HG03439 (cell line): ENCODE results near the gene SFRP2.

Experiments
- ATAC-seq: cut with Tn5 transposase; IDR thresholded peaks from one replicate; pipeline ENCODE4 v1.9.1; 2021; ENCODE audit warnings: mild to moderate bottlenecking, moderate library complexity; ENCODE audit not compliant: unreplicated experiment

SFRP2 gene

DNA sequence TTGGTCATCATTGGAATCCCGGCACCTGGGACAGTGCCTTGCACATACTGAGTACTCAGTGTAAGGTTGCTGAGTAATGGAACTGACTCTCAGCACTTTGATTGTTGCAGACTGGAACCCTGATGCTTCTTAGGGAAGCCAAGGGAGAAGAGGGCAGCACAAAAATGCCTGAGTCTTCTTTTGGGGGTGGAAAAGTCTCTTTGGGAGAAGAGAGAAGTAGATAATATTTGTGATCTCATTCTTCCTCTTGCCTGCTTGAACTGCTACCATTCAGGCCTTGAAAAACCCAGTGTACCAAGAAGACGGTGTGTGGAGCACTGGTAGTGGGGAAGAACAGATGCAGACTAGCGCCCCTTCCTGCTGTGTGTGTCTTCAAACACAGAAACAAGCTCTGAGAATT is 12.3 kb downstream of the SFRP2 start:
- ATAC-seq: no peak

DNA sequence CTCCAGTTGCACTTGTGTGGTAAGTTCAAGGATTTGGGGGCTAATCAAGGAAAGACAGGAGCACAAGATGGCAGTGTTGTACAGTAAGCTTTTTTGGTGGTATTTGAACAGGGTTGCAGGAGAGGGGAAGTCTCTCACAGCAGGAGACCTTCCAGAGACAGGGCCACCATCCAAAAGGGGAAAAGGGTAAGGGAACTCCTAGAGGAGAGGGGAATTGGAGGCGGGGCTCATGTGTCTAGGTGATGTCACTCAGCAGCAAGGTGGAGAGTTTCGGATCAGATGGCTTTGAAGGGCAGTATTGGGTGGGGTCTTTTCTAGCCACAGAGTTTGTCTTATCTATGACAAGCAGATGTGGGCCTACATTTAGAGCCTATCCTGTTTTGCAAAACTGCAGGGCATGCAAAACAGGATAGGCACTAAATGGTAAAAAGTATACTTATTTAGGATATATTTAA is 15.6 kb downstream of the SFRP2 start:
- ATAC-seq: no peak

DNA sequence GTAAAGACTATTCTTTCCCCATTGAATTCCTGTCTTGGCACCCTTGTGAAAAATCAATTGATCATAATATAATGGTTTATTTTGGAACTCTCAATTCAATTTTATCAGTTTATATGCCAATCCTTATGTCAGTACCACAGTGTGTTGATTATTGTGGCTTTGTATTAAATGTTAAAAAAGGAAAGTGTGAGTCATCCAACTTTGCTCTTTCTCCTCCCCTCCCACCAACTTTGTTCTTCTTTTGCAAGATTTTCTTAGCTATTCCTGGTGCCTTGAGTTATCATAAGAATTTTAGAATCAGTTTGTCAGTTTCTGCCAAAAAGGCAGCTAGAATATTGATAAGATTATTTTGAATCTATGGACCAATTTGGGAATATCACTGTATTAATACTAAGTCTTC is 17.8 kb downstream of the SFRP2 start:
- no peak for ATAC-seq

DNA sequence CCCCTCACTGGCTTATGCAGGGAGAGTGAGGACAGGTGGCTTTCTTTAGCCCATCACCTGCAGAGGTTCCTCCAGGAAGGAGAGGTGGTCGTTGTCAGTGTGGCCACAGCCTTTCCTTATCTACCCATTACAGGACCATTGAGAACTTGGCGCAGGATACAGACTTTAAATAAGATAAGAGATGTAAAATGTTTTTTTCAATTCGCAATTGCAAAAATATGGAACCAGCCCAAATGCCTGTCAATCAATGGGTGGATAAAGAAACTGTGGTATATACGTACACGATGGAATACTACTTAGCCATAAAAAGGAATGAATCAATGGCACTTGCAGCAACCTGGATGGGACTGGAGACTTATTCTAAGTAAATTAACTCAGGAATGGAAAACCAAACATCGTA is 22.1 kb downstream of the SFRP2 start:
- no peak for ATAC-seq

DNA sequence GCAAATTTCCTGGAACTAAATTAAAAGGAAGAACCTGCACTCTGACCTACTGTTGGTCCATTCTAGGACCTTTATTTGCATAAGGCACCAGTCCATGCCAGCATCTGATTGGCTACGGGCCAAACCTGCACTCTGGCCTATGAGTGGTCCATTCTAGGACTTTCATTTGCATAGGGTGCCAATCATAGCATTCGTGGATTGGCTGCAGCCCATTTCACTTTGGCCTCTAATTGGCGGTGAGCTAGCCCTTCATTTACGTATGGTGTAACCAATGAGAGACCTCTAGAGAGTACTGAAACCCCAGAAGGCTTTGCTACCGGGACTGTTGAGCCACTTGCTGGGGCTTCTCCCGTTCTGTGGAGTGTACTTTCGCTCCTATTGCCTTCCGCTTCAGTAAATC is 23.0 kb downstream of the SFRP2 start:
- ATAC-seq: no peak

DNA sequence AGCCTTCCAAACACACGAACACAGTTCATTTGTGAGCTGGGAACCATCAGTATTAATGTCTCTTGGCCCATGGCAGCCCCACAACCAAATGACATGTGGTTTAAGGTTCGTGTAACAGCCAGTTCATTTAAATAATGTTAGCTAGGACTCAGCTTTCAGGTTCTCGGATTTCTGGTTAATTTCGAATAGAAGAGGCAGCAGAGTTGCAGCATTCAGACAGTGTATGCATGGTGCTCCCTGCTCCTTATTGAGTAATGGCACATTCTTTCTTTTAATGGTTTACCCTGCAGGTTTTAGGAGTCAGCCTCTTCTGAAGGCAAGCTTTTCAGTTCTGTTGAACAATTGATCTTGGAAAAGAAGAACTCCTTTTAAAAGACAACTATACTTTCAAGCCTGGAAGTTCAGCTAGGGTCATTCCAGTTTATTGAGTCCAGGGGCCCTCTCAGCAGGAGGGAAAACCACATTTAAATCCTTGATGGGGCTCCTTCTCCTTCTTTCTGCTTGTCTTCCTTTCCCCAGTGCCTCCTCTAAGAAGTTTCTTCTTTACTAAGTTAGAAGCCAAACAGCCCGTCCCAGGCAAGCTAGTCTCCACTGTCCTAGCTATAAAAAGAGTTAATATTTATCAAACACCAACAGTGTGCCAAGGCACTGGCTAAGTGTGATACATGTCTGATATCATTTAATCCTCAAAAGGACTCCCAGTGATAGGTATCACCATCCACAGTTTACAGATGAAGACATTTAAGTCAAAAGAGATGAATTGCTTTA is 24.1 kb downstream of the SFRP2 start:
- ATAC-seq: no peak

DNA sequence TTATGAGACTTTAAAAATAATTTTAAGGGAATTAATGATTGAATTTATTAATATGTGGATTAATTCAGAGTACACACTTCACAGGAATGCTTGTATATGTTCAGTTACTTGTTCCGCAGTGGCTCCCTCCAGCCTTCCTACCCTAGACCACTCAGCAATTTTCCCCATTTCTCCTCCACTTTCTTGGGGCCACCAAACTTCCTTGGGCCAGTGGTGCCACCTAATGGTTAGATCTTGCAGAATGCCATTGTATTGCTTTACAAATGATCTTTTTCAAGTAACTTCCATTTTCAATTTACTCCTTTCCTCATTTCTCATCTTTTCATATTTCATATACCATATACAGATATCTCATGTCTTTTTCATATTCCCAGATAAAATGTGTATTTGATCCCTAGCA is 25.5 kb downstream of the SFRP2 start:
- no peak for ATAC-seq

DNA sequence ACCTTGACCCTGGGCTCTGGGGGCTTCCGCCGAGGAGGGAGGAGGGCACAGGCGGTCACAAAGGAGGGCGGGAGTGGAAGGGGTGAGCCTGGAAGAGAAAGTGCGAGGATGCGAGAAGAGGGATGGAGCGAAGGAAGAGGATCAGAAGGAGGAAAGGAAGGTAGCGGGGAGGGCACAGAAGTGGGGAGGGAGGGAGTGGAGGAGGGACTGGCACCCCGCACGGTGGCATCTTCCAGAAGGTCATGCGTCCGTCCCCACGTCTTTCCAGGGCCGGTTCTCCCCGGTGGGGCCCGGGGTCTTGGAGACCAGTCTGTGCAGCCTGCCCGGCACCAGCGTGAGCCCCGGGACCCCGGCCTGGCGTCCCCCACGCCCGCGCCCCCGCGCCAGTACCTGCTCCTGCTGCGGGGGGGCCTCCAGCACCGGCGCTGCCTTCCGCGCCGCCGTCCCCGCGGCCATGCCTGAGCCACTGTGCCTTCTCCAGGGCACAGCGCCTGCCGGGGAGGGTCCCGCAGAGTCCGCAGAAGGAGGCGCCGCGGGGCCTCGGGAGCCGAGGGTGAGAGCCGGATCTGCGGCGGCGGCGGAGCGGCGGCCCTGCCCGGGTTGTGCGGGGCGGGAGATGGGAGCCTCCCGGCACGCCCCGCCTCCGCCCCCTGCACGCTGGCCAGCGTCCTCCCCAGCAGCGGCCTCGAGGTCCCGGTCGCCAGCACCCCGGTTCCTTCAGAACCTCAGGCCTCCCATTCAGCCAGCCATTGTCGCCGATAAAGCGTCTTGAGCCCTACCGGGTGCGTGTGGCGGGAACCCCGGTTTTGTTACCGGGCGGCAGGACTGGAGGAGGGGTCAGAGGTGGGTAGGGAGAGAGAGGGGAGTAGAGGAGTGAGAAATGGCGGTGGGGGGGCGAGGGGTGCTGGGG is 29.2 kb downstream of the SFRP2 start, which contains the start of gene RNF175:
Gene RNF175 (minus strand): TSS at position 618 of the 910 bp plus-strand sequence. CDS start 162 bp downstream, at position 456.
- ATAC-seq: no peak

DNA sequence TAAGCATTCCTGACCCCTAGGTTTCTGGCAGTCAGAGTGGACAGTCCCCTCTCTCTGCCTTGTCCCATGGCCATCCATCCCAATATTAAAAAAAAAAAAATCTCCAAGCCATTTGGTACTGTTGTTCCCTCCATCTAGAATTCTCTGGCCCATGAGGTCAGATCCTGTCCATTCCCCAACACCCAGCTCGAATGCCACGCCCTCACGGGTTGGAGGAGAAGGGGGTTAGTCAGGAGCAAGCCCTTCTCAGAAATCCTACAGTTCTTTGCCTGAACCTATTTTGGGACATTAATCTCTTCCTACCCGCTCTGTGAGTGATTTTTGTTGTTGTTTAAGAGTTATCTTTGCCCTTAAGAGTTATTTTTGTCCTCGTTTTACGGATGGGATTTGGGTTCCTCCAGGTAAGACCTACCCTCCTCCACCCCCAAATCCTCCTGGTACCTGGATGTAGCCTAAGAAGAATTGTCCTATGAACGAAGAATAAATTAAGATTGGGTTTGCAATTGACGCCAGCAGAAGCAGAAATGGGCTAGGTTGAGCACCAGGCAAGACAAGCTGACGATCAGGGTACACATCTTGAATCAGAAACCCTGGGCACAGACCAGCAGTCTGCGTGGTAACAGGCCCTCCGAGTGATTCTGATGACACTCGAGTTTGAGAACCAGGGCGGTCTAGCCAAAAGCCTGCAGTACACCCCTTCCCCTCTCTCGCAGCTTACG is 30.0 kb downstream of the SFRP2 start:
- ATAC-seq: no peak

DNA sequence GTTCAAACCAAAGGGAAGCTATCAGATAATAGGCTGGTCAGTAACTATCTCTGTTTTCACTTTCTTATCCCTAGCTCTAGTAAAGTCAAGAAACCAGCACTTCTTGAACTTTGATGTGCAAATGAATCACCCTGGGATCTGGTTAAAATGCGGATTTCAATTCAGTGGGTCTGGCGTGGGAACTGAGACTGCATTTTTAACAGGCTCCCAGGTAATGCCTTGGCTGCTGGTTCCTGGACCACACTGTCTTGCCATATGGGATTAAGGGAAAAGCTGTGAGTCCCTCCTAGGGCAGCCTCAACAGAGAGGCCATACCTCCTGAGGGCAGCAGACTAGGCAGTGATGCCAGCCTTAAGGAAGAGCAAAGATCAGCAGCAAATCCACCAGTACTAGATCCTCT is 30.7 kb downstream of the SFRP2 start:
- no peak for ATAC-seq

DNA sequence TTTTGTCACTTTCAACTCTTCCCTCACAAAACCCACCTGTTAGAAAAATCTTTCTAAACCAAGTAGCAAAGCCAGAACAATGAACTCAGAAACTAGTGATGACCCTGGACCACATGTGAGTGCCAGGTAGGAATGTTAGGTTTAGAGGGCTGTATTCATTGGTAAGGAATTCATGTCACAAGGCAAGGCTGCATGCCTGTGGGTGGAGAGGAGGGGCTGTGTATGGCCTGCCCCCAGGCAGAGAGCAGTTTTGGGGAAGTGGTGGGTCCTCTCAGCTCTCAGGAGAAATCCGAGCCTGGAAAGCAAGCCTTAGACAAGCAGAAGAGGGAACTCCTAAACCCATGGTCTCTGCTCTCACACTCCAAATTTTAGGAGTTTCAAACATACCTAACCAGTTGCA is 31.5 kb downstream of the SFRP2 start:
- ATAC-seq: no peak

DNA sequence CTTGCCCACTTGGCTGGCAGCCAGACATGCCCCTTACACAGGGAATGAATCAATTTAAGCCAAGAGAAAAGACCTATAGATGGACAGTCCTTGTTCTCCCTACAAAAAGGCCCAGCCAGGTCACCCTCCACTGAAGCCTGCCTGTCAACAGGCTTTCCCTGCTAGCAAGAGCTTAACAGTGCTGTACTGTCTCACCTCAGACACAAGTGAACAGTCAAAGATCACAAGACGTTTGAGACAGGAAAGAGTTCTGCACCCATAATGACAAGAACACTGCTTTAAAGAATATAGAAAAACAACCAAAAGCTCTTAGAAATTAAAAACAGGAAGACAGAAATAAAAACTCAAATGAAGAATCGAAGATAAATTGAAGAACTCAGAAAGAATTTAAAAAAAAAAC is 33.7 kb downstream of the SFRP2 start:
- ATAC-seq: no peak

DNA sequence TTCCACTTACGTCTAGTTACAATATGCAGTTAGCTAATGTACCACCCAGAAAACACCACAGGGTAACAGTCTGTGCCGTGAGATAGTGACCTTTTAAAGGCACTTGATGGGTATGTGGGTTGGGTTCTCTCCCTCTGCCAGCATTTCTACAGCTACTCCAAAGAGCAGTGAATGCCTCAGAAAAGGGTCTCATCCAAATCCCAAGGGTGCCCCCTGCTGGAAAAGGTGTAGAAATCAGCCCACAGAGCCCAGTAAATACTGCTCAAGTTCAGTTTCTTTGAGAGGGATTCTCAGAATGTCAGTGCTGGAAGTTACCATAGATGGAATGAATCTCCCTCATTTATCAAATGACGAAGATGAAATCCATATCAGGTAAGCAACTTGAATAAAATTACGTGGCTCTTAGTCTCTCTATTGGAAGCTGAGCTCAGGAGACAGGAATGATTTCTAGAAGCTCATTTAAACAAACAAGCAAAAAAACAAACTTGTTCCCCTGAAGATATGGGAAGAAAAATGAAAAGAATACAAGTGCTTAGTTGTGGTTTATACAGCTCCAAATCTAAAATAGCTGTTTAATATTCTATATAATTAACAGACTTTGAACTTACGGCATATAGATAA is 38.6 kb downstream of the SFRP2 start:
- peak; percentile 79 for ATAC-seq

DNA sequence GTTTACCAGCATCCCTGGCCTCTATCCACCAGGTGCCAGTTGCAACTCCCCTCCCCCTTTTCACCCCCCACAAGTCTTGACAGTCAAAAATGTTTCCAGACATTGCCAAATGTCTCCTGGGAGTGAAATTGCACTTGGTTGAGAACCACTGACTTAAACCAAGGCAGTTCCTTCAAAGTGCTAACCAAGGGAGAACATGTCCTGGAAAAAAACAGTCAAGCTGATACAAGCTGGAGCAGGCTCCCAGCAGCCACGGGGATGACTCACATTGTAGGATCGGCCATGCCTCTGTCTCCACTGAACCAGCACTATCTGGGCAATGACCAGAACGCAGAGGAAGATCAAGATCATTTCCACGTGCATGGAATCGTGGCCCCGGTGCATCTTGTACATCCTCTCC is 40.5 kb downstream of the SFRP2 start:
- ATAC-seq: no peak

DNA sequence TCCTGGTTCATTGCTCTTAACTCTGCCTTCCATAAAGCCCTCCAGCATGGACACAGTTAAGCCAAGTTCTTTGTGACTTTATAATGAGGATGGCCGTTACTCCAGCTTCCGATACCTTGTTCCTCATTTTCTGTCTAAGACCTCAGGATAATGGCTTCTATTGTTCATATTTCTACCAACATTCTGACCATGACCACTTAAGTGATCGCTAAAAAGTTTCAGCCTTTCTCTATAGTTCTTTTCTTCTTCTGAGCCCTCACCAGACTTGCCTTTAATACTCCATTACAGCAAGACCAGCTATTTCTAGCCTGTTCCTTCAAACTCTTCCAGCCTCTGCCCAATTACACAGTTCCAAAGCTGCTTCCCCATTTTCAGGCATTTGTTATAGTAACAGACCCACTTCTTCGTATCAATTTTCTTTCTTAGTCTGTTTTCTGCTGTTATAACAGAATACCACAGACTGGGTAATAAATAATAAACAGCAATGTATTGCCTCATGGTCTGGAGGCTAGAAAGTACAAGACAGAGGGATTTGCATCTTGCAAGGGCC is 41.4 kb downstream of the SFRP2 start:
- ATAC-seq: no peak

DNA sequence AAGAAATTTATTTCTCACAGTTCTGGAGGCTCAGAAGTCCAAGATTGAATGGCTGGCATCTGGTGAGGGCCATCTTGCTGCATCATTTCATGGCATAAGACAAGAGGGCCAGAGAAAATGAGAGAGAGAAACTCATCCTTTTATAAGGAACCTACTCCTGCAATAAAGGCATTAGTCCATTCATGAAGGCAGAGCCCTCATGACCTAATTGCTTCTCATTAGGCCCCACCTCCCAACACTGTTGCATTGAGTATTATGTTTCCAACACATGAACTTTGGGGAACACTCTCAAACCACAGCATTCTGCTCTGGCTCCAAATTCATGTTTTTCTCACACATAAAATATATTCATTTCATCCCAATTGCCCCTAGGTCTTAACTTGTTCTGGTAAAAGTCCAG is 43.2 kb downstream of the SFRP2 start:
- ATAC-seq: no peak

DNA sequence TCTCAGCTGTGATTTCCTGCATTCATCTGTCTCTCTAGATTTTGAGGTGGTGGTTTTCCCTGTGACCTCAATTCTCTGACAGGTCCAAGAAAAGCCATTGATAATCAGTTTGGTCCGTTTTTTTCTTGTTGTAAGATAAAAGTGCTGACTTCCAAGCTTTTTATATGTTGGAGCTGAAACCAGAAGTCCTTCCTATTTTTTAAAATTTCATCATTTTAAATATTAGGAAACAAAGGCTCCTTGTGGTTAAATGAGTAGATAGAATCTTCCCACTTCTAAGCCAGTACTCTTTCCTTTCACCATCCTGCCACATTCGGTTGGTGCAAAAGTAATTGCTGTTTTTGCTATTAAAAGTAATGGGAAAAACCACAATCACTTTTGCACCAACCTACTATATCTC is 47.3 kb downstream of the SFRP2 start:
- no peak for ATAC-seq

DNA sequence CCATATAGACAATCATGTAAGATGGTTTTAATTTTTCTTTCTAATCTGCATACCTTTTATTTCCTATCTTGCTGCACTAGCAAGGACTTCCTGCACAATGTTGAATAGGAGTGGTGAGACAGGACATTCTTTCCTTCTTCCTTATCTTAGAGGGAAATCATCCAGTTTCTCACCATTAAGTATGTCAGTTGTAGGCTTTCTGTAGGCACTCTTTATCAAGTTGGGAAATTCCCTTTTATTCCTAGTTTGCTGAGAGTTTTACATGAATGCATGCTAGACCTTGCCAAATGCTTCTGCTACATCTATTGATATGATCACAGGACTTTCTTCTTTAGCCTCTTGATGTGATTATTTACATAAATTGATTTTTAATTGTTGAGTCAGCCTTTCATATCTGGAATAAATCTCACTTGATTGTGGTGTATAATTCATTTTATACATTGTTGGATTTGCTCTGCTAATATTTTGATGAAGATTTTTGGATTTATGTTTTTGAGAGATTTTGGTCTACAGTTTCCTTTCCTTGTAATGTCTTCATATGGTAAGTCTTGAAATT is 52.9 kb downstream of the SFRP2 start:
- no peak for ATAC-seq

DNA sequence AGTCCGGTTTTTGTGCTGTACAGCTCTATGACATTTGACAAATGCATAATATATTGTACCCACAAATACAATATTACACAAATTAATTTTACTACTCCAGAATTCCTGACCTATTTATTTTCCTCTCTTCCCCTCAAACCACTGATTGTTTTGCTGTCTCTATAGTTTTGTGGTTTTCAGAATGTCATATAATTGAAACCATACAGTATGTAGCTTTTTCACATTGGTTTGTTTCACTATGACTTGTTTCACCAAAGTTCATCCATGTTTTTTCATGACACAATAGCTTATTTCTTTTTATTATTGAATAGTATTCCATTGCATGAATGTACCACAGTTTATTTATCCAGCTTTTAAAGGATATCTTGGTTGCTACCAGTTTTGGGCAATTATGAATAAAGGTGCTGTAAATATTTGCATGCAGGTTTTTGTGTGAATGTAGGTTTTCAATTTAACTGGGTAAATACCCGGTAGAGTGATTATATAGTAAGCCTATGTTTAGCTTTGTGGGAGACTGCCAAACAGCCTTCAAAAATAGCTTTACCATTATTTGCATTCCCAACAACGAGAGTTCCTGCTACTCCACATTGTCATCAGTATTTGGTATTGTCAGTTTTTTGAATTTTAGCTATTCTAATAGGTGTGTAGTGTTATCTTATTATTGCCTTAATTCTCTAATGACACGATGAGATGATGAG is 55.0 kb downstream of the SFRP2 start:
- no peak for ATAC-seq

DNA sequence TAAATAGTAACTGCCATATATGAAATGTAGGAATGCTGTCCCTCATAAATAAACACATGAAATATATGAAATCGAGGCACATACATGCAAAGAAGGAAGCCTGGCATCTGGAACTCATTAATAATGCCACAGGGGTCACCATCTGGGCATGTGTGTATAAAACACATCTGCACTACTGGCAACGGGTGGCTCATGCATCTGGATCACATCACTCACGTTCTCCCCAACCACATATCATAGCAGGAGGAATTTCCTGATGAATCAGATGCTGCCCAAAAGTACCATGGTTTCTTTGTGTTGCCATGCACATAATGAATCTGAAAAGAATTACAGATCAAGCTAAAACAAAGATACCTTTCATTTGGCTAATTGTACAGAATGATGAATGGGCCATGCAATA is 57.6 kb downstream of the SFRP2 start:
- no peak for ATAC-seq
